Breast epithelium (tissue), 3 donors: ENCODE measurements around the gene OBSCN.

ENCODE experiments used
- POLR2A ChIP-seq: fragments of 450-650 bp; IDR thresholded peaks from one replicate; pipeline ENCODE4 v1.6.1; 2016; ENCODE audit warnings: antibody characterized with exemption, mild to moderate bottlenecking, moderate library complexity
- POLR2AphosphoS5 ChIP-seq, 3 donors: sonication (generic); formaldehyde crosslinking; IDR thresholded peaks; one replicate each; pipeline ENCODE4 v1.6.1; 2017; ENCODE audit warnings: antibody characterized with exemption in 3 of 3
- TF ChIP-seq, protein P1 (sequence below), 3 donors: fragments of 450-650 bp; IDR thresholded peaks; one replicate each; pipeline ENCODE4 v1.5.1; 2016 to 2017; ENCODE audit warnings: antibody characterized with exemption in 3 of 3, mild to moderate bottlenecking in 3 of 3, moderate library complexity in 3 of 3

DNA sequence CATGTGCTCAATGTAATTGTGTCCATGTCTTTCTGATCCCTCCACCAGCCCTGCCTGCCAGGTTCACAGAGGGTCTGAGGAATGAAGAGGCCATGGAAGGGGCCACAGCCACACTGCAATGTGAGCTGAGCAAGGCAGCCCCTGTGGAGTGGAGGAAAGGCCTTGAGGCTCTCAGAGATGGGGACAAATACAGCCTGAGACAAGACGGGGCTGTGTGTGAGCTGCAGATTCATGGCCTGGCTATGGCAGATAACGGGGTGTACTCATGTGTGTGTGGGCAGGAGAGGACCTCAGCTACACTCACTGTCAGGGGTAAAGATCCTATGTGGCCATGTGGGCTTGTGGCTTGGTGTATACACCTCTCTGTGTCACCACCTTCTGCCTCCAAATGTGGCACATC lies 91.4 kb downstream of the OBSCN start:
- no peak for TF ChIP-seq POLR2AphosphoS5 (IDR thresholded peaks at IDR 0.05)
- TF ChIP-seq, protein P1, sequence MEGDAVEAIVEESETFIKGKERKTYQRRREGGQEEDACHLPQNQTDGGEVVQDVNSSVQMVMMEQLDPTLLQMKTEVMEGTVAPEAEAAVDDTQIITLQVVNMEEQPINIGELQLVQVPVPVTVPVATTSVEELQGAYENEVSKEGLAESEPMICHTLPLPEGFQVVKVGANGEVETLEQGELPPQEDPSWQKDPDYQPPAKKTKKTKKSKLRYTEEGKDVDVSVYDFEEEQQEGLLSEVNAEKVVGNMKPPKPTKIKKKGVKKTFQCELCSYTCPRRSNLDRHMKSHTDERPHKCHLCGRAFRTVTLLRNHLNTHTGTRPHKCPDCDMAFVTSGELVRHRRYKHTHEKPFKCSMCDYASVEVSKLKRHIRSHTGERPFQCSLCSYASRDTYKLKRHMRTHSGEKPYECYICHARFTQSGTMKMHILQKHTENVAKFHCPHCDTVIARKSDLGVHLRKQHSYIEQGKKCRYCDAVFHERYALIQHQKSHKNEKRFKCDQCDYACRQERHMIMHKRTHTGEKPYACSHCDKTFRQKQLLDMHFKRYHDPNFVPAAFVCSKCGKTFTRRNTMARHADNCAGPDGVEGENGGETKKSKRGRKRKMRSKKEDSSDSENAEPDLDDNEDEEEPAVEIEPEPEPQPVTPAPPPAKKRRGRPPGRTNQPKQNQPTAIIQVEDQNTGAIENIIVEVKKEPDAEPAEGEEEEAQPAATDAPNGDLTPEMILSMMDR (IDR thresholded peaks at IDR 0.05): no peak
- no peak for TF ChIP-seq POLR2A
